DMS53 treated with DMSO at 0.1 percent for 48 hours (cell line): ENCODE data around the gene PLXNA4.

Experiments
- DNase-seq: peaks from one replicate; lab custom pipeline; 2025; ENCODE audit not compliant: unreplicated experiment; lab: John Stamatoyannopoulos, UW

The PLXNA4 gene

GRCh38 chr7:132276234-132276630, 300.0 kb downstream of the PLXNA4 start:
- DNase-seq, result no peak

- no peak for DNase-seq
Measured at GRCh38 chr7:132275416-132276233, 300.6 kb downstream of the PLXNA4 start.

- DNase-seq, result no peak
Measured at GRCh38 chr7:132272763-132273371, 303.4 kb downstream of the PLXNA4 start.

DNA sequence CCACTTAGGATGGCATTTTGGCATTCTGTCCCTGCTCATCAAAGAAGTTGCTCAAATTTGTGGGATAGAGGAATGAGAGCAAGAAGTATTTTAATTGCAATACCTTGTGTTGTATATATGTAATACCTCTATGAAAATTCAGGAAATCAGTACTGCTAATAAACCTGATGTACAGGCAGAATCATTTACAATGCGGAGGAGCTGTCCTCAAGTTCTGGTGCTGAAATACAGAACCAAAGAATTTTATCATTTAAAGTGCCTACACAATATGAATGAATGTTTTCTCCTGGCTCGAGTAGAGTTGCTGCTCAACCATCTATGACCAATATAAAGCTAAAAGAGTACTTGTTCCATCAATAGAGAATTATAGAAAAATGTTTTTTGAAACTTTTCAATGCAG, 305.8 kb downstream of the PLXNA4 start:
- no peak for DNase-seq

DNA sequence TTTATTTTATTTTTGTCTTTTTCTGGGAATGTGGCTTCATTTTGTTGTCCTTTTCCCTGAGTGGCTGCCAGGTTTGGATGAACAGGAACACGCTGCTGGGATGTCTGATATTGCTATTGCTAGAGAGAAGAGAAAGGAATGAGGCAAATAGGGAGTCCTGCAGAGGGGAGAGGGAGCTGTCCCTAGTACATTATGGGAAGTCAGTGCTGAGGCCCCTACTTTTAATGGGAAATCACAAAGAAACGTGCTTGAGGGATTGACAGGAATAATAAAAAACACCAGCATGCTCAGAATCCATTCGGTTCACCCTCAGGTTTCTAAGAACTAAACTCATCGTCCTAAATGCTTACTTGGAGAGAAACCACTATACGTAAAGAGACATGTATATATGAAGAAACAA, 306.6 kb downstream of the PLXNA4 start:
- no peak for DNase-seq

GRCh38 chr7:132263151-132263550, 313.1 kb downstream of the PLXNA4 start:
- DNase-seq, result no peak

- DNase-seq, result no peak
Measured at GRCh38 chr7:132262160-132262470, 314.2 kb downstream of the PLXNA4 start.

GRCh38 chr7:132261327-132262159, 314.7 kb downstream of the PLXNA4 start:
- DNase-seq, result no peak

GRCh38 chr7:132258231-132258630, 318.0 kb downstream of the PLXNA4 start:
- DNase-seq, result no peak

- no peak for DNase-seq
Measured at GRCh38 chr7:132257253-132257652, 319.0 kb downstream of the PLXNA4 start.

DNA sequence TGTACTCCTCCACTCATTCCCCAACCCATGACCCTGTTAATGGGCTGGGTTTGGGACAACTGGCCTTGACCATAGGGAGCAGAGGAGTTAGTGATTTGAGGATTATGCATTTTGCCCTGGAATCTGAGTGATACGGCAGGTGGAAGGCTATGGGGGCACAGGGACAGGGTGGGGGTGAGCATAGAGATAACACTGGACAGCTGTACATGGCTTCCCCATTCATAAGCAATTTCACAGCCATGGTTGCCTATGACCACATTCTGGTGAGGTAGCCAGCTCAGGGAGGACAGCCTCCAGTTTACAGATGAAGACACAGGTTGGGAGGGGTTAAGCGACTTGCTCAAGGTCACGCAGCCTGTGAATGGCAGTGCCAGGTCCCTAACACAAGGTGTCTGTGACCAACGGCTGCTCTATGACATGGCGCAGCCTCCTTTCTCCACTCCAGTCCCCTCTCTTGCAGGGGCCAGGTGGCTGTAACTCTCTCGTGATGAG, 319.5 kb downstream of the PLXNA4 start:
- no peak for DNase-seq

DNA sequence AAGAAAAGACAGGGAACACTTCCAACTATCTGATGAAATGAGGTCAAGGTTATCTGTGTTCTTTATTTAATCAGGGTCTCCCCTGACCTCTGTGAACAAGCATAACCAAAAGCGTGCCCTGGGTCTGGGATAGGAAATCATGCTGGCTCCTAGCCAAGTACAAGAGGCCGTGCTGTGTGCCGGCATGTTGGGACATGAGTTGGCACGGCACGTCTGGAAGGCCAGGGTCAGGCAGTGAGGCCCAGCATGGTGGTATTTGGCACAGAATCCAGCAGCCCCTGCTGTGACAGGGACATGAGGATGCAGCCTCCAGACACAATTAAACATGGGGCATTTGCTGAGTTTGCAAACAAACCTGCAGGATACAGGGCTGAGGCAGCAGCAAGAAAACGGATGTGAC, 320.4 kb downstream of the PLXNA4 start:
- no peak for DNase-seq

GRCh38 chr7:132255115-132255797, 321.0 kb downstream of the PLXNA4 start:
- no peak for DNase-seq

DNA sequence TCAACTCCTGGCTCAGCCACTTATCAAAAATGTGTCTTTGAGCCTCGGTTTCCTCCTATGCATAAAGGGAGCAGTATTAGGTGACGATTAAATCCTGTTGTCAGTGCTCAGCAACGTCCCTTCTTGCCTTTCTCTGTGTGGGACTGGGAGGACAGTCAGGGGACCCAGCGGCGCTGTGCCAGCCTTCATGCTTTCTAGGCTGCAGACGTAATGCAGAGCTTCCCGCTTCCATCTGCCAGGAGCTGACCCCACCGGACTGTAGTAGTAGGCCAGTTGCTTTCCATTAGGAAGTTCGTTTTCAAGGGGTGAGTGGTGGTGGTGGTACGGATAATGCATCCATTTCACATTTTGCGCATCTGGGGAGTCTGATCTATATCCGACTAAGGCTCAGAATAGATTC, 321.8 kb downstream of the PLXNA4 start:
- no peak for DNase-seq

DNA sequence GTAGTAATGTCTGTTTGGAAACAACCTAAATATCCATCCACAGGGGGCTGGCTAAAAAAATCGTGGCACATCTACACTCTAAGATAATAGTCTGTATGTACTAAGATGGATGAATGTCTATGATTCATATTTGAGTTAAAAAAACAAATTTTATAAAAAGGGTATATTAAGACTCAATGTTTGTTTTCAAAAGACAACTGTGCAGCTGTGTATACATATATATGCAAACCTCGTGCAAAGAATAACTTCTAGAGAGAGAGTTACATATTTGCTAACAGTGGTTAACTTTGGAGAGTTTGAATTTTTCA, 323.5 kb downstream of the PLXNA4 start:
- DNase-seq, result no peak

DNA sequence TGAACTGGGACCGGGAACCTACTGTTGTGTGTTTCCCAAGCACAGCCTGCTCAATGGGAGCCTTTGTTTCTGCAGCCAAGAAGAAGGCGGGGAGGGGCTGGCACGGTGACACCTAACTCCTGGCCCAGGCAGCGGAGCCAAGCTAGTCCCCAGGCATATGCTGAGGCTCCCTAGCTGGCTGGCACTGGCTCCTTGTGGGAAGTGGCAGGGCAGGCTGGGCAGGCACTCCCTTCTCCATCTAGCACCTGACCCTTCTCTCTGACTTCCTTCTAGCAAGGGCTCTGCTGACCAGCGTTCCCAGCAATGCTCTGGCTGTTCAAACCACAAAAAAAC, 325.0 kb downstream of the PLXNA4 start:
- peak; percentile 31 for DNase-seq

DNA sequence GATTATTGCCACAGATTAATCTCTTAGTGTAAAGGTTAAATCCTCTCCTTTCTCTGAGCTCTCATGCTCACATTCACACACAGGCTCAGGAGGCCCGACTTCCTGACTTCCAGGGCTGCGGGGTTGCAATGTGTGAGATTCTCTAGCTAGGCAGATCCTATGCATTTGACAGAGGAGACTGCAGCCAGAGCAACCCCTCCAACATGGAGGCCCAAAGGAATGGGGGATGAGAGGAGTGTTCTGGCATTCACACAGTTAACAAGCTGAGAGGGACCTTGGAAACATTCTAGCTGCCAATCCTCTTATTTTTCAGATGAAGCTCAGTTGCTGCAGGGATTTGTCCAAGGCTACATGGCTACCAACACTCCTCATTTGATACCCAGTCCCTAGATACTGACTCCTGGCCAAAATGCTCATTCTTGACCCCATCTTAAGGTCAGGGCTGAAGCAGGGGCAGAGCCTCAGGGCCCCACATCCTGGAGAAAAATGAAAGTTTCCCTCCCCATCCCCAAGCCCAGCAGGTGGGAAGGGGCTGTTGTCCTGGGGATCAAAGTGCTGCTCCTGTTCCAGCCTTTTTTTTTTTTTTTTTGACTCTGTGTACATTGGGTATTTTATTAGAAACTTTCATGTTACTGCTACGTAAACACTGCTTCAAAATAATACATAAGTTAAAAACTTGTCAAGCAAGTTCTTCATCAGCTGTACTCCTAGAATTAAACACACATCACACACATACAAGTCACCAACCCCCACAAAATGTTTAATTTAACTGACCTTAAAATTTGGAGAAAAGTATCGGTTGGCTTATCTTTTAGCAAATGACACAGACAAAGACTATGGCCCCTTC, 325.6 kb downstream of the PLXNA4 start:
- no peak for DNase-seq

DNA sequence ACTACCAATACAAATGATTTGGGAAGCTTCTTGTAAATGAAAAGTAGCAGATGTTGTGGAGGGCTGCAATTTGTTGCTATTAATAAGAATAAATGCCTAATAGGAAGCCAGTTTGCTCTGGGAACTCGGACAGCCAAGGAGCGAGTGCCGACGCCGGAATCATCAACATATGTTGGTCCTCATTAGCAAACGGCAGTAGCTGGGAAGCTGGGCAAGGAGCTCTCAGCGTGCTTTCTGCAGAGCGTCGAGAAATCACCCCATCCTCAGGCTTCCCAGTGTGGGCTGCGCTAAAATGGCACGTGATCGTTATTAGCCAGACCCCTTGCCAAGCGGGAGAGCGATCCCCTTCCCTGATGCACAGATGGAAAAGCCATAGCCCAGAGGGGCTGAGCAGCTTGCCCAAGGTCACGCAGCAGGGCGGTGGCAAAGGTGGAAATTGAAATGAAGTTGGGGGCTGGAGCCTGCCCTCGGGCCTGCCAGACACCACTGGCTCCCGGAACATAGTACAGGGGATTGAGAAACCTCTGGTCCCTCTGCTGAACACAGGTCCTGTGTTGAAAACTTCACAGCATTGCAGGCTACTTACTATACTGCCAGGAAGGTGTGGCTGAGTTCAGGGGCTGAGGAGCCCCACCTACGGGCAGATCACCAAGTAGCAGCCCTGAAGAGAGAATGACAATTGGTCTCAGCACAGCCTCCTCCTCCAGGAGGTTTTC, 326.9 kb downstream of the PLXNA4 start:
- no peak for DNase-seq

DNA sequence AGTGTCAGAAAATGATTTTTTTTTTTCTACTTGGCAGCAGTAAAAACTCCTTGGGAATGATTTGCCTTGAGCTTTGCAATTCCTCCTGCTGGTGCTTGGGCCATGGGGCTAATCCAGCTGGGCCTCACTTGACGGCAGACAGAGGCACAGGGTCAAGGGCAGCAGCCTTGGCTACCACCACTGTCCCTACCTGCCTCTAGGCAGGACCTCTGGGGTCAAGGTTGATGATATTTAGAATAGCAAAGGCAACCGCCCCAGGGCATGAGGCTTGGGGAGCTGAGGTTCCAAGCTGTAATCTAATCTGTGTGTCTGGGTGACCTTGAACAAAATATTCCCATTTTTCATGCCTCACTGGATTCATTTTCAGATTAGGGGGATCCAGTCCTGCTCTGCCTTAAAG, 327.4 kb downstream of the PLXNA4 start:
- no peak for DNase-seq

GRCh38 chr7:132247995-132248618, 328.2 kb downstream of the PLXNA4 start:
- DNase-seq, result no peak
